Vagina (tissue), 2 donors: ENCODE data around the gene DCBLD2. TPM values are rescaled to one million over a fixed set of nuclear protein-coding genes. Genes with fewer than 3 reads are reported as not detected.
"Not testable (repeated sequence)": the region's sequence is repeated elsewhere in the genome, so short reads cannot be mapped to it uniquely, and the experiment has no call there.

ENCODE experiments used
- DNase-seq, 2 donors: peaks; one replicate each; pipeline ENCODE4 v3.0.0-alpha.2; 2017; ENCODE audit errors: extremely low spot score in 2 of 2
- H3K27ac ChIP-seq: fragments of 200-600 bp; sonication (generic); one replicate; pipeline ENCODE4 v1.5.1; 2019
- H3K27me3 ChIP-seq: fragments of 200-600 bp; sonication (generic); one replicate; pipeline ENCODE4 v1.5.1; 2019
- H3K36me3 ChIP-seq, 2 donors: fragments of 200-600 bp; sonication (generic); one replicate each; pipeline ENCODE4 v1.5.1; 2017 to 2019
- H3K4me1 ChIP-seq: fragments of 200-600 bp; sonication (generic); one replicate; pipeline ENCODE4 v1.5.1; 2019
- H3K4me3 ChIP-seq, 2 donors: fragments of 200-600 bp; sonication (generic); 1 replicate in 1 of 2; 2 replicates in 1 of 2; pipeline ENCODE4 v1.5.1; 2016 to 2019
- H3K9me3 ChIP-seq: fragments of 200-600 bp; sonication (generic); one replicate; pipeline ENCODE4 v1.5.1; 2019
- POLR2A ChIP-seq, 2 donors: fragments of 450-650 bp; IDR thresholded peaks; one replicate each; pipeline ENCODE4 v1.6.1; 2017; ENCODE audit warnings: antibody characterized with exemption in 2 of 2, mild to moderate bottlenecking in 2 of 2, moderate library complexity in 2 of 2
- POLR2AphosphoS5 ChIP-seq, 2 donors: sonication (generic); formaldehyde crosslinking; IDR thresholded peaks; one replicate each; pipeline ENCODE4 v1.9.0; 2017; ENCODE audit warnings: antibody characterized with exemption in 2 of 2, mild to moderate bottlenecking in 2 of 2, low read depth in 1 of 2; ENCODE audit not compliant: insufficient read depth in 1 of 2
- intact Hi-C: fragments of 100-400 bp; cut with DNase I; formaldehyde crosslinking; loops from one replicate; pipeline ENCODE4 v1.15.1; 2023
- total RNA-seq: library from RNA; depleted of rRNA; stranded (reverse); fragments of >200 nt; gene quantifications from one replicate; pipeline ENCODE4 v1.2.3, GENCODE V29; 2016
- TF ChIP-seq, protein P1 (sequence below), 3 experiments: fragments of 450-650 bp in 2 of 3; fragments of 200-600 bp in 1 of 3; sonication (generic) in 1 of 3; IDR thresholded peaks; one replicate each; pipeline ENCODE4 v1.5.1; 2017 to 2019; ENCODE audit warnings: antibody characterized with exemption in 3 of 3, mild to moderate bottlenecking in 2 of 3, moderate library complexity in 2 of 3

The DCBLD2 gene
- total RNA-seq, 1 donor from 2014 or later = 36.1 TPM

DNA sequence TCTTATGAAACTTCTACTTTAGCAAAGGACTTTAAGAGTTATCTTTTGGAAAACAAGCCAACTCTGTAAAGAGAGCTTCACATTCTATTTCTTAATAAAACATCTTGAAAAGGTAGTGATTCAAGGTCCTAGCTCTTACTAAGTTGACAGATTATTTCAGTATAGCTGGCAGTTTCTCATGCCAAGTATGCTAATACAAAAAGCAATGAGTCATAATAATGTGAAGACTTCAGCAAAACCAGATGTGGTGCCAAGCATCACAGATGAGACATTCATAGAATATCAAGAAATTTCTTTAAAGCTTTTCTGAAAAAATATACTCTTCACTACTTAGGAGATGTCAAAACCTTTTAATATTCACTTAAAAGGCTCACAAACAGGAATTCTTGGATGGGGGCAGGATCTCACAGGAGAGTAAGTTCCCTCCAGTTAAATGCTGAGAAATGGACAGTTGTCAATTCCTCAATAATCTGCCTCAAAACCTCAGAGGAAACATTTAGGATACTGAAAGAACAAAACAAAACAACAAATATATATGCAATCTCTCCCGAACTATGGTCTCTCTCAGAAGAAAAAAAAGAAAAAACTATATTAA, 45.6 kb downstream of the DCBLD2 start:
- H3K9me3 ChIP-seq = no peaks in the 10 kb centered on the region
- no peaks in the 10 kb centered on the region for H3K36me3 ChIP-seq
- TF ChIP-seq POLR2A (IDR thresholded peaks at IDR 0.05) (no peak), POLR2AphosphoS5 (IDR thresholded peaks at IDR 0.05; ENCODE audit: insufficient read depth in 1 of 2, low read depth in 1 of 2) (no peak)
- TF ChIP-seq, protein P1, sequence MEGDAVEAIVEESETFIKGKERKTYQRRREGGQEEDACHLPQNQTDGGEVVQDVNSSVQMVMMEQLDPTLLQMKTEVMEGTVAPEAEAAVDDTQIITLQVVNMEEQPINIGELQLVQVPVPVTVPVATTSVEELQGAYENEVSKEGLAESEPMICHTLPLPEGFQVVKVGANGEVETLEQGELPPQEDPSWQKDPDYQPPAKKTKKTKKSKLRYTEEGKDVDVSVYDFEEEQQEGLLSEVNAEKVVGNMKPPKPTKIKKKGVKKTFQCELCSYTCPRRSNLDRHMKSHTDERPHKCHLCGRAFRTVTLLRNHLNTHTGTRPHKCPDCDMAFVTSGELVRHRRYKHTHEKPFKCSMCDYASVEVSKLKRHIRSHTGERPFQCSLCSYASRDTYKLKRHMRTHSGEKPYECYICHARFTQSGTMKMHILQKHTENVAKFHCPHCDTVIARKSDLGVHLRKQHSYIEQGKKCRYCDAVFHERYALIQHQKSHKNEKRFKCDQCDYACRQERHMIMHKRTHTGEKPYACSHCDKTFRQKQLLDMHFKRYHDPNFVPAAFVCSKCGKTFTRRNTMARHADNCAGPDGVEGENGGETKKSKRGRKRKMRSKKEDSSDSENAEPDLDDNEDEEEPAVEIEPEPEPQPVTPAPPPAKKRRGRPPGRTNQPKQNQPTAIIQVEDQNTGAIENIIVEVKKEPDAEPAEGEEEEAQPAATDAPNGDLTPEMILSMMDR (IDR thresholded peaks at IDR 0.05) = no peak
- intact Hi-C loops = no loop called here
- H3K4me1 ChIP-seq = no peaks in the 10 kb centered on the region
- DNase-seq = no peak
- no peaks in the 10 kb centered on the region for H3K27me3 ChIP-seq
- H3K4me3 ChIP-seq = no peak overlapping the region
- no peak overlapping the region for H3K27ac ChIP-seq

DNA sequence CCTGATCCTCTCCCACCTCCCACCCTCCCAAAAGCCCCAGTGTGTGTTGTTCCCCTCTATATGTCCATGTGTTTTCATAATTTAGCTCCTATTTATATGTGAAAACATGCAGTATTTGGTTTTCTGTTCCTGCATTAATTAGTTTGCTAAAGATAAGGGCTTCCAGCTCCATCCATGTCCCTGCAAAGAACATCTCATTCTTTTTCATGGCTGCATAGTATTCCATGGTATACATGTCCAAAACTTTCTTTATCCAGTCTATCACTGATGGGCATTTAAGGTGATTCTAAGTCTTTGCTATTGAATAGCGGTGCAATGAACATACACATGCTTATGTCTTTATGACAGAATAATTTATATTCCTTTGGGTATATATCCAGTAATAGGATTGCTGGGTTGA, 53.4 kb downstream of the DCBLD2 start:
- no peaks in the 10 kb centered on the region for H3K4me1 ChIP-seq
- no peaks in the 10 kb centered on the region for H3K9me3 ChIP-seq
- H3K36me3 ChIP-seq = peaks cover 0 to 6% of the 10 kb centered on the region in 2 donors
- DNase-seq = no peak
- H3K4me3 ChIP-seq = no peak overlapping the region
- H3K27ac ChIP-seq = no peak overlapping the region
- H3K27me3 ChIP-seq = no peaks in the 10 kb centered on the region
- intact Hi-C loops = no loop called here
- TF ChIP-seq POLR2A (IDR thresholded peaks at IDR 0.05) = no peak
- TF ChIP-seq POLR2AphosphoS5 (IDR thresholded peaks at IDR 0.05; ENCODE audit: insufficient read depth in 1 of 2, low read depth in 1 of 2) = no peak
- TF ChIP-seq, protein P1 (IDR thresholded peaks at IDR 0.05) = no peak

DNA sequence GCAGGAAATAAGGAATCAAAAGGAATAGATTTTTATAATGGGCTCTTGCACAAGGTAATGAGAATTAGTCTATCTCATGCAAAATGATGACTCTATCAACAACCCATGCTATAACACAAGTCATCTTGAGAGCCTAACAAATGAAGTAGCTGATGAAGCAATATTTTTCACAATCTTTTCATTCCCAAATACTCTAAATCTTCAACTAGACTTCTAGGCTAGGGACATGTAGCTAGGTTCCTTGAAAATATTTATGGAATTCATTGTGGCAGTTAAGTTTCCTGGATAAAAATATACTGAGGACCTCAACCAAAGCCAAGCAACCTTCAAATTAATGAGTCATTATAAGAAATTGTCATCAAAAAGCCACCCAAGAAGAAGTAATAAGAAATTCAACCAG, 55.4 kb downstream of the DCBLD2 start:
- no peaks in the 10 kb centered on the region for H3K27me3 ChIP-seq
- H3K27ac ChIP-seq = no peak overlapping the region
- H3K36me3 ChIP-seq = peaks cover 0 to 6% of the 10 kb centered on the region in 2 donors
- no peaks in the 10 kb centered on the region for H3K9me3 ChIP-seq
- DNase-seq = no peak
- TF ChIP-seq POLR2AphosphoS5 (IDR thresholded peaks at IDR 0.05; ENCODE audit: insufficient read depth in 1 of 2, low read depth in 1 of 2) = no peak
- intact Hi-C loops = no loop called here
- no peaks in the 10 kb centered on the region for H3K4me1 ChIP-seq
- no peak overlapping the region for H3K4me3 ChIP-seq

DNA sequence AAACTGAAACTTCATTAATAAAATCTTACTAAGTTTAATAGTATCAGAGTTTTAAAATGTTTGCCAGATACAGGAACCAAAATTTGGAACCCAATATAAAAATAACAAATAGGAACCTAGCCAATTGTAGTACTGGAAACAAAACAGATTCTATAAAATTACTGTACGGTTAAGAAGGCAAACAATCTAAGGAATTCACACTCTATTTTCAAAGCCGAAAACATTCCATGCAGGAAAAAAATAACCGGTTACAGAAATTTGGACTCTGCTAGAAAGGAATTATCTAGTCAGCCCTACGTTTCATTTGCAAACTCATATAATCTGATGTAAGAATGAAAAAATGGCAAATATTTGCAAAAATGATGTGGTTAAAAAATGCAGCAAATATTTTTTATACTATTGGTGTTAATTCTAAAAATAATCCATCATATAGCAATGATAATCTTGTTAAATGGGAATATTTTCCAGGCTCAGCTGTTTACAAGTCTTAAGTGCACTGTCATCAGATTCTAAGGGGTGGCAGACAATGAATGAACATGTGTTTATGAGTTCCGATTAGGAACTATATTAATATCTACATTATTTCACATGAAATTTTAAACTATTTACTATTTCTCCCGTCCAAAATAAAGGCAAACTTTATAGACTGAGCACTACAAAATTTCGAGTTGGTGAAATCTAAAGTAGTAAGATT, 58.1 kb downstream of the DCBLD2 start:
- Histone ChIP-seq H3K36me3 (peaks cover 0 to 5% of the 10 kb centered on the region in 2 donors), H3K9me3 (no peaks in the 10 kb centered on the region), H3K27me3 (no peaks in the 10 kb centered on the region), H3K4me1 (no peaks in the 10 kb centered on the region), H3K4me3 (no peak overlapping the region), H3K27ac (no peak overlapping the region)
- TF ChIP-seq, protein P1 (IDR thresholded peaks at IDR 0.05) = no peak
- no peak for TF ChIP-seq POLR2AphosphoS5 (IDR thresholded peaks at IDR 0.05; ENCODE audit: insufficient read depth in 1 of 2, low read depth in 1 of 2)
- TF ChIP-seq POLR2A (IDR thresholded peaks at IDR 0.05) = no peak
- intact Hi-C loops = no loop called here
- no peak for DNase-seq

DNA sequence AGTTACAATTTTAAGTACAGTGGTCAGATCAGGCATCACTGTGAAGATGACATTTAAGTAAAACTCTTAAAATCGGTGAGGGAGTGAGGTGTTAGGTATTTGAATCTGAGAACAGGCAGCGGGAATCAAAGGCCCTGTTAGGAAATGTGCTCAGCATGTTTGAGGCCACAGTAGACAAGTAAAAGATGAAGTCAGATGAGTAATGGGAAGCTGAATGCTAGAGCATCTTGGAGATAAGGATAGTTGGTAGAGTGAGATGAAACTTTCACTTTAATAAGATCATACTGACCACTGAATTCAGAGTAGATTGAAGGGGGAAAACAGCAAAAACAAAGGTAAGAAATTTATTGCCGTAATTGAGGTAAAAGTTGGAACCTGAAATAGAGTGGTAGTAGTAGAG, 61.6 kb downstream of the DCBLD2 start:
- Histone ChIP-seq H3K36me3 (no peaks in the 10 kb centered on the region), H3K4me3 (no peak overlapping the region), H3K4me1 (no peaks in the 10 kb centered on the region), H3K27me3 (no peaks in the 10 kb centered on the region), H3K9me3 (no peaks in the 10 kb centered on the region), H3K27ac (no peak overlapping the region)
- intact Hi-C loops = no loop called here
- TF ChIP-seq POLR2A (IDR thresholded peaks at IDR 0.05) (no peak), POLR2AphosphoS5 (IDR thresholded peaks at IDR 0.05; ENCODE audit: insufficient read depth in 1 of 2, low read depth in 1 of 2) (no peak)
- TF ChIP-seq, protein P1 (IDR thresholded peaks at IDR 0.05) = no peak
- no peak for DNase-seq

DNA sequence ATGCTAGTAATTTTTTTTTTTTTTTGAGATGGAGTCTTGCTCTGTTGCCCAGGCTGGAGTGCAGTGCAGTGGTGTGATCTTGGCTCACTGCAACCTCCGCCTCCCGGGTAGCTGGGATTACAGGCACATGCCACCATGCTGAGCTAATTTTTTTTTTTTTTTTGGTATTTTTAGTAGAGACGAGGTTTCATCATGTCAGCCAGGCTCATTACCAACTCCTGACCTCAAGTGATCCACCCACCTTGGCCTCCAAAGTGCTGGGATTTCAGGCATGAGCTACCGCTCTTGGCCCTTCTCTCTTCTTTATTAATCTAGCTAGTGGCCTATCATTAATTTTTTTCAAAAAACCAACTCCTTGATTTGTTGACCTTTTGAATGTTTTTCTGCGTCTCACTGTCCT, 70.4 kb downstream of the DCBLD2 start:
- H3K36me3 ChIP-seq, H3K9me3 ChIP-seq, H3K27ac ChIP-seq, DNase-seq, H3K4me3 ChIP-seq, intact Hi-C loops, H3K4me1 ChIP-seq, H3K27me3 ChIP-seq: not testable (repeated sequence)
